OCI-LY3 (cell line): ENCODE results near the gene TIMMDC1.
A peak's percentile ranks its signal among the peaks of the same experiment; 100 is the strongest.

Source experiments
- H2AFZ ChIP-seq: fragments of 200-600, 300-600 bp; shearing (Covaris generic); 2 replicates; pipeline ENCODE4 v1.6.0; 2014; ENCODE audit warnings: antibody characterized with exemption, low read depth, low read length
- H3K27ac ChIP-seq: fragments of 200-600, 300-600 bp; sonication (generic); 2 replicates; pipeline ENCODE4 v1.5.1; 2014; ENCODE audit warnings: mild to moderate bottlenecking, low read length, moderate library complexity, mixed read lengths
- H3K27me3 ChIP-seq: fragments of 200-600, 300-600 bp; sonication (generic); 2 replicates; pipeline ENCODE4 v1.6.1; 2014; ENCODE audit warnings: low read depth, low read length, mixed read lengths
- H3K36me3 ChIP-seq: fragments of 200-600, 300-600 bp; sonication (generic); replicated peaks from 2 replicates; pipeline ENCODE3; 2014; ENCODE audit warnings: low read depth, low read length, mixed read lengths
- H3K4me1 ChIP-seq: fragments of 300-600, 200-600 bp; sonication (generic); 2 replicates; pipeline ENCODE4 v1.6.1; 2014; ENCODE audit warnings: low read length, mixed read lengths
- H3K4me2 ChIP-seq: fragments of 200-600, 300-600 bp; sonication (generic); 2 replicates; pipeline ENCODE4 v1.6.1; 2014; ENCODE audit warnings: low read length, mixed read lengths
- H3K4me3 ChIP-seq: fragments of 300-600, 200-600 bp; sonication (generic); 2 replicates; pipeline ENCODE4 v1.5.1; 2014; ENCODE audit warnings: antibody characterized with exemption, mild to moderate bottlenecking, low read length, moderate library complexity
- H3K79me2 ChIP-seq: fragments of 300-600, 200-600 bp; shearing (Covaris generic); 2 replicates; pipeline ENCODE4 v1.6.1; 2014; ENCODE audit warnings: mild to moderate bottlenecking, low read length, mixed read lengths
- H3K9ac ChIP-seq: fragments of 300-600, 200-600 bp; shearing (Covaris generic); 2 replicates; pipeline ENCODE4 v1.6.0; 2014; ENCODE audit warnings: mild to moderate bottlenecking, low read length, moderate library complexity
- H3K9me3 ChIP-seq: fragments of 200-600, 300-600 bp; shearing (Covaris generic); 2 replicates; pipeline ENCODE4 v1.6.1; 2014; ENCODE audit warnings: low read length, mixed read lengths; ENCODE audit not compliant: insufficient read depth
- H4K20me1 ChIP-seq: fragments of 200-600, 300-600 bp; sonication (generic); 2 replicates; pipeline ENCODE4 v1.6.1; 2016; ENCODE audit warnings: low read length, mixed read lengths; ENCODE audit not compliant: insufficient read depth
- EZH2phosphoT487 ChIP-seq: fragments of 200-600 bp; shearing (Covaris generic); IDR thresholded peaks from 2 replicates; pipeline ENCODE4 v1.6.1; 2018; ENCODE audit warnings: antibody characterized with exemption, mixed run types, low read depth
- TF ChIP-seq, protein P1 (sequence below): fragments of 200-600, 300-600 bp; sonication (generic); IDR thresholded peaks from 2 replicates; pipeline ENCODE4 v1.5.1; 2014; ENCODE audit warnings: antibody characterized with exemption, low read length, low read depth

Gene TIMMDC1

DNA sequence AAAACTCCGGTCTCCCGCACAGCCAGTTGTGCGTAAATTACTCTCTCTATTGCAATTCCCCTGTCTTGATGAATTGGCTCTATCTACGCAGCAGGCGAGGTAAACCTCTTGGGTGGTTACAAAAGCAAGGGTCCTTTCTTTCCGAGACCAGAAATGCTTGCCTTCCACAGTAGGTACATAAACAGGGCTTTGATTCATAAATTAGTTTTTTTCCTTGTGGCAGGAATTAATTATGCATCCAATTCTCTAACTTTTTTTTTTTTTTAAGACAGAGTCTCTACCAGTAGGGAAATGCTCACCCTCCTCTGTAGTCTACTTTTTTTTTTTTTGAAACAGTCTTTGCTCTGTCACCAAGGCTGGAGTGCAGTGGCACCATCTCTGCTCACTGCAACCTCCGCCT lies 44.8 kb downstream of the TIMMDC1 start:
- TF ChIP-seq EZH2phosphoT487 = no peak
- TF ChIP-seq, protein P1, sequence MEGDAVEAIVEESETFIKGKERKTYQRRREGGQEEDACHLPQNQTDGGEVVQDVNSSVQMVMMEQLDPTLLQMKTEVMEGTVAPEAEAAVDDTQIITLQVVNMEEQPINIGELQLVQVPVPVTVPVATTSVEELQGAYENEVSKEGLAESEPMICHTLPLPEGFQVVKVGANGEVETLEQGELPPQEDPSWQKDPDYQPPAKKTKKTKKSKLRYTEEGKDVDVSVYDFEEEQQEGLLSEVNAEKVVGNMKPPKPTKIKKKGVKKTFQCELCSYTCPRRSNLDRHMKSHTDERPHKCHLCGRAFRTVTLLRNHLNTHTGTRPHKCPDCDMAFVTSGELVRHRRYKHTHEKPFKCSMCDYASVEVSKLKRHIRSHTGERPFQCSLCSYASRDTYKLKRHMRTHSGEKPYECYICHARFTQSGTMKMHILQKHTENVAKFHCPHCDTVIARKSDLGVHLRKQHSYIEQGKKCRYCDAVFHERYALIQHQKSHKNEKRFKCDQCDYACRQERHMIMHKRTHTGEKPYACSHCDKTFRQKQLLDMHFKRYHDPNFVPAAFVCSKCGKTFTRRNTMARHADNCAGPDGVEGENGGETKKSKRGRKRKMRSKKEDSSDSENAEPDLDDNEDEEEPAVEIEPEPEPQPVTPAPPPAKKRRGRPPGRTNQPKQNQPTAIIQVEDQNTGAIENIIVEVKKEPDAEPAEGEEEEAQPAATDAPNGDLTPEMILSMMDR = no peak
- peaks cover 100% of the 10 kb centered on the region for H3K79me2 ChIP-seq
- H3K27ac ChIP-seq = no peak overlapping the region
- H3K4me2 ChIP-seq = peak overlapping the region; percentile 49; the same call in 1 of the 2 replicates
- H3K9ac ChIP-seq = no peak overlapping the region
- H2AFZ ChIP-seq = no peak overlapping the region
- no peaks in the 10 kb centered on the region; the same call in 1 of the 2 replicates for H3K9me3 ChIP-seq
- no peaks in the 10 kb centered on the region for H3K27me3 ChIP-seq
- H3K4me1 ChIP-seq = peaks cover 81% of the 10 kb centered on the region
- peaks cover 21% of the 10 kb centered on the region for H4K20me1 ChIP-seq
- H3K4me3 ChIP-seq = no peak overlapping the region
- H3K36me3 ChIP-seq = peaks cover 80% of the 10 kb centered on the region

DNA sequence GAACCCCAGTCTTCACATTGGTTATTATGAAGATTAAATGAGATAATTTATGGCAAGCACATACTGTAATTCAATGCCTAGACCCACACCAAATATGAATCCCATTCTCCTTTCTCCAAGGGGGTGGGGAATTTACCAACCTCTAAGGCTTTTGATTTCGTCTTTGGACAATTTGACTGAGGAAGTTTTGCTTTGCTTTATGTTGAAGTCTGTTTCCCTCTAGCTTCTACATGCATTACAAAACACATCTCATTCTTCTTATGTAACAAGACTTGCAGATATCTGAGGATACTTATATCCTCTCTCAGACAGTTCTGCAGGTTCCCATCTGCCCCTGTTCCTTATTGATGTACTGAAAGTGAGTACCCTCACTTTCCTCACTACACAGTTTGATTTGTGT lies 48.9 kb downstream of the TIMMDC1 start:
- TF ChIP-seq, protein P1 = no peak
- TF ChIP-seq EZH2phosphoT487 = no peak
- no peaks in the 10 kb centered on the region; the same call in 1 of the 2 replicates for H3K9me3 ChIP-seq
- H3K4me2 ChIP-seq = 0 out of 2 replicates have a peak overlapping the region, but pooled peaks have one; percentile 22
- H3K9ac ChIP-seq = no peak overlapping the region
- H4K20me1 ChIP-seq = peaks cover 11% of the 10 kb centered on the region
- no peaks in the 10 kb centered on the region for H3K27me3 ChIP-seq
- H3K27ac ChIP-seq = peak overlapping the region; percentile 48
- no peak overlapping the region for H3K4me3 ChIP-seq
- no peak overlapping the region for H2AFZ ChIP-seq
- peaks cover 100% of the 10 kb centered on the region for H3K79me2 ChIP-seq
- H3K36me3 ChIP-seq = peaks cover 75% of the 10 kb centered on the region
- peaks cover 80% of the 10 kb centered on the region for H3K4me1 ChIP-seq

DNA sequence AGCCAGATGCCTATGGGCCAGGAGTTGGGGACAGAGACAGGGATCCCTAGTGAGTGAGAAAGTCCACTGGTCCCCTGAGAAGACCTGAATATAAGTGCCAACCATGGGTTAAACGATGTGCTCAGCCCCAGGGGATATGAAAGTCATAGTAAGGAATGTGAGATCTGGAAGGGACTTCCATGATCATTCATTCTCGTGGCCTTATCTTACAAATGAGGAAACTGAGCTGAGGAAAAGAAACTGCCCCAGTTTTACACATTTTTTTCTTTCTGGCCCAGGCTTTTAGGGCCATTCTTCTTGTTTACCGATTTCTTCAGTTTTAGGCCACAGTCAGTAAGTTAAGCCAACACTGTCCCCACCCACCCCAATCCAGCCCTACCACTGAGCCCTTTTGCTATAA lies 50.0 kb downstream of the TIMMDC1 start:
- Histone ChIP-seq H2AFZ (no peak overlapping the region), H3K4me1 (peaks cover 78% of the 10 kb centered on the region), H3K4me3 (no peak overlapping the region), H3K9ac (no peak overlapping the region), H3K27me3 (no peaks in the 10 kb centered on the region), H3K4me2 (0 out of 2 replicates have a peak overlapping the region, but pooled peaks have one; percentile 0), H3K27ac (peak overlapping the region; percentile 52), H3K36me3 (peaks cover 74% of the 10 kb centered on the region), H4K20me1 (peaks cover 11% of the 10 kb centered on the region), H3K9me3 (no peaks in the 10 kb centered on the region; the same call in 1 of the 2 replicates), H3K79me2 (peaks cover 100% of the 10 kb centered on the region)
- TF ChIP-seq, protein P1 = no peak
- TF ChIP-seq EZH2phosphoT487 = no peak

DNA sequence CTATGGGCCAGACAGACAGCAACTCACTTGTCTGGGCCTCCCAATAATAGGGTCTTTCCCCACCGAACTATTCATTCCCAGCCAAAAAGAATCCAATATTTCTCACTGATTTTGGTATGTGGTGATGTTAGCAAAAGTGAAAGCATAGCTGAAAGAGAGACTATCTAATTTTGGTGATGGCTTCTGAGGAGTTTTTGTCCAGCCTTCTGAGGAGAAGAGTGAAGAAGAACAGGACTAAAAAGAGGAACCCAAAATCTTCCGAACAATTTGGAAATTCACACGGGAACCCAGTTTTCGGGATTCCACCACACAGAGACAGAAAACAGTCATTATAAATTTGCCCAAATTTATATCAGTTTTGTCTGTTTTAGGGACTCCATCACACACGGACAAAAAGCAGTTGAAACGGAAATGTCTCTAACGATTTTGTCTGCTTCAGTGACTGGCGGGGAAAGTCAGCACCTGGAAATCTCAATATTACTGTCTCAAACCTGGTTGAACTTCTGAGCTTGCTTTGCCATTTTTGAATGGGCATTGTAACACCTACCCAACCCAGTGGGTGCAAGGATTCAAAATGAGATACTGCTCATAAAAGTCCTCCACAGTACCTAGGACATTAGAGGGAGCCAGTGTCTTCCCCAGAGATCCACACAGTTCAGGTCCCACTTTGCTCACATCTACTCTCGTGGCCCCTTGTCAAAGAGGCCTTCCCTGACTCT lies 52.0 kb downstream of the TIMMDC1 start:
- Histone ChIP-seq H3K27me3 (no peaks in the 10 kb centered on the region), H3K4me1 (peaks cover 94% of the 10 kb centered on the region), H3K9me3 (no peaks in the 10 kb centered on the region), H2AFZ (no peak overlapping the region), H3K79me2 (peaks cover 100% of the 10 kb centered on the region), H3K4me2 (peak overlapping the region; percentile 59), H3K9ac (peak overlapping the region; percentile 42), H4K20me1 (peaks cover 11% of the 10 kb centered on the region; the same call in 1 of the 2 replicates), H3K4me3 (peak overlapping the region; percentile 44), H3K36me3 (peaks cover 73% of the 10 kb centered on the region), H3K27ac (peak overlapping the region; percentile 77)
- TF ChIP-seq, protein P1 = peak; percentile 42
- TF ChIP-seq EZH2phosphoT487 = no peak
